ENCODE results near the gene MAGEH1.

The MAGEH1 gene

GRCh38 chrX:55490974-55491373, 39.0 kb downstream of the MAGEH1 start:
- no peak for DNase-seq
